Activated effector memory CD4-positive, alpha-beta T cell treated with anti-CD3 and anti-CD28 coated beads, Interleukin-2, amount 50 U/mL, for 16 hours (primary cell): ENCODE measurements around the gene CIITA.
"Not testable (repeated sequence)": the region's sequence is repeated elsewhere in the genome, so short reads cannot be mapped to it uniquely, and the experiment has no call there.

ENCODE experiments used
- DNase-seq: peaks from one replicate; pipeline ENCODE4 v3.0.0-alpha.2; 2020

Gene CIITA

DNA sequence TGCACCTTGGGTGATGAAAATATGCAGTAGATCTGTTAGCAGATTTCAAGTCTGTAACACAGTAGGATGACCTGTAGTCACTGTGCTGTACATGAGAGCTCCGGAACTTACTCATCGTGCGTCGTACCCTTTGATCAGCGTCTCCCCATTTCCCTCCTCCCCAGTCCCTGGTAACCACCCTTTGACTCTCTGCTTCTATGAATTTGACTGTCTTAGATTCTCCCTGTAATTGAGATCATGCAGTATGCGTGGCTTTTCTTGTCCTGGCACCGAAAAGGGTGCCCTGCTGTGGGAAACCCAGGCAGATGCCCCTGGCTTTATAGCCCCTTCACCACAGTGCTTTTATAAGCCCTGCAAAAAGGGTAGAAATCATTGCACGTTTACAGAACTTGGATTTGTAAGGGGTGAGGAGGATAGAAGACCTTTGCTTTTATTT lies 87.9 kb downstream of the CIITA start:
- DNase-seq, result peak; percentile 88

DNA sequence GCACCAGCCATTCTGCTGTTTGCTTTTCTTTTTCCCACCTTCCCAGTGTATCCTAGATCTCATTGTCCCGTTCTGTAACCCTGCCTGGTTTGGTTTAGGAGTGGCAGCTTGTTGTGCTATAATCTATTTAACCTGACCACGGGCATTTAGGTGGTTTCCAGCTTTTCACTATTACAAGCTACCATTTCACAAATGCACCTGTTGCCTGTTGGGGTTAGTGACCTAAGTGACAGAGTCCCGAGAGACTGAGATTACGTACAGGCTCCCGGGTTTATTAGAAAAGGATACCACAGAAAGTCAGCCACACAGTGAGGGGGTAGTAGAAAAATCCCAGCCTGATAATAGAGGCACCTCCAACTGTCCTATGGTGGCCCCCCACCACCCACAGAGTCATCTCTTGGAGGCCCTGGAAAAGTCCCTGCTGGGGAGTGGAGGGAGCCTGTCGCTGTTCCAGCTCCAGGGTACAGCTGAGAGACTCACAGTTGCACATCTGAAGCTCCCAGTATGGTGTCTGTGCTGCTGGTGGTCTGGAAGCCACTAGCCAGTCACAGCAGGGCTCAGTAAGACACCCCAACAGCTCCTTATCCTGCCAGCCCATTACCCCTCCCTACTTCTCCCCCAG lies 88.5 kb downstream of the CIITA start:
- DNase-seq, result peak; percentile 75

DNA sequence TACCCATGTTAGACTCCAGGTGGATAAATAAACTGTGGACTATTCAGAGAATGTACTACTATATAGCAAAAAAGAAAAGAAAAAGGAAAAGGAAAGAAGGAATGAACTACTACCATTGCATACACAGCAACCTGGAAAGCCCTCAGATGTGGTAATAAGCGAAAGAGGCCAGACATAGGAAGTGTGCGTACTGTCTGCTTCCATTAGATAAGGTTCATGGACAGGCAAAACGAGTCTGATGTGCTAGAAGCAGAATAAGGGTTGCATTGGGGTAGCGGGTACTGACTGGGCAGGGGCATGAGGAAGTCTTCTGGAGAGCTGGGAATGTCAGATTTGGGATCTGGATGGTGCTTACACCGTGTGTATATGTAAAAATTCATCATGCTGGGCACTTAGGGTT lies 89.1 kb downstream of the CIITA start:
- no peak for DNase-seq

DNA sequence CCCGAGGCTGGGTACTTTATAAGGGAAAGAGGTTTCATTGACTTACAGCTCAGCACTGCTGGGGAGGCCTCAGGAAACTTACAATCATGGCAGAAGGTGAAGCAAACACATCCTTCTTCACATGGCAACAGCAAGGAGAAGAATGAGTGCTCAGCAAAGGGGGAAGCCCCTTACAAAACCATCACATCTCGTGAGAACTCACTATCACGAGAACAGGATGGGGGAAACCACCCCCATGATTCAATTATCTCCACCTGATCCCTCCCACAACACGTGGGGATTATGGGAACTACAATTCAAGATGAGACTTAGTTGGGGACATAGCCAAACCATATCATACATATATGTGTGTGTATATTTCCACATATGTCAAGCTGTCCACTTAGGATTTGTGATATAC lies 89.6 kb downstream of the CIITA start:
- not testable (repeated sequence) for DNase-seq

DNA sequence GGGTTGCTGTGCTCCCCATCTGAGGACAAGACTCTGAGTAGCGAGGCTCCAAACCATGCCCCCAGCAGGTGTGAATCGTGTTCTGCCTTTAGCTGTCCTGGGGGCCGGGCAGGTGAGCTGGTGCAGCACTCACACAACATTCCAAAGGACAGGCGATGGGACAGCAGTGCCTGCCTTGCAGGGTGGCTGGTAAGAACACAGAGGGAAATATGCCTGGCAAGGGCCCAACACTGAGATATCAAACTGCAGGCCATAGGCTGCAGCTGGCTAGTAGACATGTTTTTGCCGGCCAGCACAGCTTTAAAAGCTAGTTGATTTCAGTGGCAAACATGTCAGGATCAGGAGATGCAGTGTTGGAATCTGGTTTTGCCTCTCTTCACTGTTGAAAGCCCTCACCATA lies 91.0 kb downstream of the CIITA start:
- DNase-seq, result no peak

DNA sequence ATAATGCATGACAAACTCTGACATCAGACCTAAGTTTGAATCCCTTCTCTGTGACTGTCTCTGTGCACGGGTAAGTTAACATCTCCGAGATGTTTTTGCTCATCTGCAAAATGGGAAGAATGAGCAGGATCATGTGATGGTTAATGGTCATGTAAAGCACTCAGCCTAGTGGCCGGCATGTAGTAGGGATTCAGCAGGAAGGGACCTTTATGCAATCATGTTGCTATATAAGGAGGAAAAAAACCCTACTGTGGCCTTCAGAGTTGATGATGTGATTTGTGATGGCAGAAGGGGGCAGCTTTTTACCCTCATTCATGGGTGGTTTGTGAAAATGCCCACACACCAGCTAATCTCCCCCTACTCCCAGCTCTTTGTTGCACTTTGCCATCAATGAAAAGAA lies 91.5 kb downstream of the CIITA start:
- no peak for DNase-seq

DNA sequence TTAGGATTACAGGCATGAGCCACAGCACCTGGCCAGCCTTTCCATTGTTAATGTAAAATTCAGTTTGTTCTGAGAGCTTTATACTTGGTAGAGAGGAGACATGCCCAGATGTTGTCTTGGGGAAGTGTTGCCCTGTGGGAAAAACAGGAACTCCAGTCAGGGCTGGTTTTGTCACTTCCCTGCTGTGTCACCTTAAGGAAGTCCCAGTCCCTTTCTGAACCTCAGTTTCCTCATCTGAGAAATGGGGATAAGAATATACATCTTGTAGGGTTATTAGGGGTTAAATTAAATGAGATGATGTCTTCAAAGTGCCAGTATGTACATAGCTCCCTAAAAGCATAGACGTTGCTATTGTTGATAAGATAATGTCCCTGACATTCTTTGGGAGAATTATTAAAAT lies 92.6 kb downstream of the CIITA start:
- no peak for DNase-seq

DNA sequence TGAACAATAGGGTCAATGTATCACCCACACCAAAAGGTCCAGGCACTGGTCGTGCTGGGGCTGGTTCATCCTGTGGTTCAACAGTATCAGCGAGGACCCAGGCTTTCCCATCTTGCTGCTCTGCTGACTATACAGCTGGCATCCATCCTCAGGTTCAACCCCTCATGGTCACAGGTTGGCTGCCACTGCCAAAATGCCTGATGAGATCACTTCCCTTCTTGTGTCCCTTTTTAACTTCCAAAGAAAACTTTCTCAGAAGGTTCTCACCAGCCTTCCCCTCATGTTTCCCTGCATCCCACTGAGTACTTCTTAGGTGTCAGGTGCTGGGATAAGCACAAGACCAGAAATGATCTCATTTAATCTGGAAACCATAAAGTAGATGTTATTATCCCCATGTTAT lies 93.1 kb downstream of the CIITA start:
- no peak for DNase-seq

DNA sequence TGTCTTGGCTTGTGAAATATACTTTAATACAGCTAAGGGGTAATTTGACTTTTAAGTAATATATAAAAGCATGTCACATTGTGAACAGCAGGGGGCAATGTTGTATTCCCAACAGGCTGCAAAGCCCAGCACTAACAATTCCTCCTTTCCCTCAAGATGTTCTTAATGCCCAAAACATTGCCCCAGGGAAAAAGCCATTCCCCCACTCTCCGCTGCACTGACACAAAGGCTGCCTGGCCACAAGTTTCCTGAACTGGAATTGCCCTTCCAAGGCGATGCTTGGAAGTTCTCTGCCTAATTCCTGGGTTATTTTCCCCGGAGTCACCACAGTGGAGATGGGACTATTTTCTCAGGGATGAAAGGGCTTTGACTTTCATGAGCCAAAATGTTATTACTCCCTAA lies 94.6 kb downstream of the CIITA start:
- no peak for DNase-seq

DNA sequence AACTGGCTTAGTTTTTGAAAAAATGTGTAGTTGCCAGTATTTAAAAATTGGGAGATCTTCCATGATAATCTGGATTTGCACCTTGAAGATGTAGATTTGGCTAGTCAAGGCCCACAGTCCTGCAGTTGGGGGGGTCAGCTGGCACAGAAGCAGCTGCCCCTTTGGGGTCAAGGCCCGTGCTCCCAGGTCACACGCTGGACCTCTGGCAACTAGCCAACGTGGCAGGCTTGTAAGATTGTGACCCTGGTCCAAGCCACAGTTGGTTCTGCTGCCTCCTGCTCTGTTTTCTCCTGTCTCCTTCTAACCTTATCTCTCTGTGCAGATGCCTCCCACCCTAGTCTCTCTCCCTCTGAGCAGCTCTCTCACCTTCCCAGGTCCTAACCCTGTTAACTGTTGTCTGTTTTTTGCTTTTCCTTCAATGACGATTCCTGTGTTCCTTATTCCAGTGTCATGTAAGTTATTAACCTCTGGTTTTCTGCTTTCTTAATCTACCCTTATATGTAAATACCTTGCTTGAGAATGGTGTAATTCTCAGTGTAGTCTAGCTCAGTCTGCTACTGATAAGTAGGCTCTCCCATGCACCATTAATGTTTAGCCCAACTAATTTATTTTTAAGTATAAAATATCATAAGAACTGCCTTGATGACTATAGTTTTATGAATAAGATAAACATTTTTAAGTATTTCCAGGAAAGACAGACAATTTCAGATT lies 95.3 kb downstream of the CIITA start:
- no peak for DNase-seq

DNA sequence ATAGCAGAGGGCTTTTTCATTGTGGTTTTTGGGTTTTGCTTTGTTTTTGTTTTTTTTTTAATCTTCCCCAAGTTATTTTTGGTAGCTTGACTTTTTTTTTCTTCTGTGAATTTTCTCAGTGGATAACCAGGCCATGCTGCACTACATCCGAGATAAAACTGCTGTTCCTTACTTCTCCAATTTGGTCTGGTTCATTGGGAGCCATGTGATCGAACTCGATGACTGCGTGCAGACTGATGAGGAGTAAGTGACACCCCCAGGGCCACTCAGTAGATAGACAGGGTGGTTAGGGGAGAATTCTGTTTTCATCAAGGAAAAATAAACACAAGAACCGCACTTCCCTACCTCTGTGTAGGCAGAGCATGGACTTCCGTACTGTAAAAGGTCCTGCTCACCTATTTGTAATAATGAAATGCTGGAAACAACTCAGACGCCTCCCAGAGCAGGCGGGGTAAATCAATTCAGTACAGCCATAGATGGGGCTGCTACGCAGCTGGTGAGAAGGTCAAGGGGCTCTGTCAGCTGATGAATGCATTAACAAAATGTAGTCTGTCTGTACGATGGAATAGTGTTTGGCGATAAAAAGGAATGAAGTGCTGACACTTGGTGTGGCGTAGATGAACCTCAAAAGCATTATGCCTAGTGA lies 95.9 kb downstream of the CIITA start:
- DNase-seq, result no peak

DNA sequence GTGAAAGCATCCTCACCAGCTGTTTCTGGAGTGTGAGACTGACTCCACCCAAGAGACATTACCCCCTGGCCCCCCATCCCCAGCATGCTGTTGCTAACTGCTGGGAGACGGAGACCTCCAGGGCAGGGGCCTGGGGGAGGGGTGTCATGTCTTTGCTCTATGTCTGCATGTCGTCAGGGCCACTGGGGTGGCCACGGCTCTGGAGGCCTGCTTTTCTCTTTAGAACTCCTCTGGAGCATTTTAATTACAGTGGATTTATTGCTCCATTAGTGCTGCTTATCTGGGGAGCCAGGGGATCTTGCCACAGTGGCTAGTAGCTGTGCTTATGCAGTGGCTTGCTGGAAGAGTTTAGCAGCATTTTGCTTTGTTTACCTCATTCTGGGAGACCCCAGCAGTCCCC lies 99.6 kb downstream of the CIITA start:
- no peak for DNase-seq

DNA sequence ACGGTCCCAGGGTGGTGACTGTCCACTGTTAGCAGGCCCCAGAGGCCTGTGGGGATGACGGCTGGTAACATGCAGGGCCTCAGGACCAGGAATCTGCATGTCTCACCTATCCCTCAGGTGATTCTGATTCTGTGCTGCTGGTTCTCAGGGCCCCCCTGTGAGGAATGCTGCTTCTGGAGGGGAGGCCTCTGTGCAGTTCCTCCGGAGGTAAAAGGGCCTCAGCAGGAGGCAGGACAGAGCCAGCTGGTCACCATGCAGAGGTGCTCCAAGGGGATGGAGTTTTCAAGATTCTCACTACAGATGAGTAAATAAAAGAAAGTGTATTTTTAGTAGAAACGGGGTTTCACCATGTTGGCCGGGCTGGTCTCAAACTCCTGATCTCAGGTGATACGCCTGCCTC lies 101.1 kb downstream of the CIITA start:
- no peak for DNase-seq

DNA sequence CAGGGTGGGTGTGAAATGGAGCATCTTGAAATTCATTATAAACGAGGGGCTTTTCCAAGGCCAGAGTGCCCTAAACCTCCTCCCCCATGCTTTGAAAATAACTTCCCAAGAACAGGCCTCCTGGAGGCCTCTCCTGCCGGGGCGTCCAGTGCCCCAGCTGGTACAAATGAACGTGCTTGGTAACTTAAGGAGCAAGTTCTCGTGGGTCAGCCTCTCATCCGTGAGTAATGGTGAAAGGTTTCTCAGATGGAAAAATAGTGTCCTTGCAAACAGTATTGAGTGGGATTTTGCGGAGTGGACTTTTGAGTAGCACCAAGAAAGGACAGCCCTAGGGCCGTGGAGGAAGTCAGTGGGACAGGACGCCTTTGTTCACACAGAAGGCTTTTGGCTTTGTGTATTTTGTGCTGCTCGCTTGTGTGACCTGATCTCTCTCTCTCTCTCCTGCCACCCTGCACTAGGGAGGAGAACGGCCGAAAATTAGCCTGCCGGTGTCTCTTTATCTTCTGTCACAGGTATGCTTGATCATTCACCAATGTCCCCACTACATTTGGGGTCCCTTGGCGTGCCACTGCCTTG lies 102.0 kb downstream of the CIITA start:
- DNase-seq, result no peak

DNA sequence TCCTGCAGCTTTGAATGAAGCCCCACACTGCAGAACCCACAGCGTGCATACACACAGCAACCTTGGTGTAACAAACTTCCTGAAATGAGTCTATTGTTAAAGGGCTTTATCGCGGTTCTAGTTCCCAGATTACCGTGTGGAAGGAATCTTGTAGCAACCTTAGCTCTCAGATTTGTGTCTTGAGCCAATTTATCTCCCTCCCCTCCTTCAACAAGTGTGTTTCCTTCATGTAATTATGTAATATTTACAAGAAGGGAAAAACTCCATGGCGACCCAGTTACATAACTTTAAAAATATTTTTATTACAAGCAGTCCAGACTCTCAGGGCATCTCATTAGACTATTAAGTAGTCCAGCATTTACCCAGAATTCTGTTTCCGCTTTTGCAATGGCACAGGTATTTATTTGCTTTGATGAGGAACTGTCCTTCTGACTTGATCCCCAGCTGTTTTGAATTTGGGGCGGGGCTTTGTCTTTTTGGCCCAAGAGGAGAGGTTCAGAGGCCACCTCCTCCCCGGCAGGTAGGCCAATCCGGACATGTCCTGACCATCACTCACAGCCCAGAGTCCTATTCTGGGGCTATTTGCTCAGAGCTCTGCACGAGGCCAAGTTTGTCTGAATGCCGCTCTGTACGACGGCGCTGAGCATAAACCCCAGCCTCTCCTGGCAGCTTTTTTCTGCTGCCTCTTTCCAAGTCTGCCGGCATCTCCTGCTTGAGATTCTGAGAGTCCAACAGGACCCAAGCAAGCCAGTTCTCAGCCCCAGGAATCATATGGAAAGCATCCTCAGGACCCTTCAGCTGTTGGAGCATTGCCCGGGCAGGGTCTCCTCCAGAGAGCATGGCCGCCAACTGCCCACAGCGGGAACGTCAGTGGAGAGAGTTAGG lies 103.0 kb downstream of the CIITA start:
- no peak for DNase-seq

DNA sequence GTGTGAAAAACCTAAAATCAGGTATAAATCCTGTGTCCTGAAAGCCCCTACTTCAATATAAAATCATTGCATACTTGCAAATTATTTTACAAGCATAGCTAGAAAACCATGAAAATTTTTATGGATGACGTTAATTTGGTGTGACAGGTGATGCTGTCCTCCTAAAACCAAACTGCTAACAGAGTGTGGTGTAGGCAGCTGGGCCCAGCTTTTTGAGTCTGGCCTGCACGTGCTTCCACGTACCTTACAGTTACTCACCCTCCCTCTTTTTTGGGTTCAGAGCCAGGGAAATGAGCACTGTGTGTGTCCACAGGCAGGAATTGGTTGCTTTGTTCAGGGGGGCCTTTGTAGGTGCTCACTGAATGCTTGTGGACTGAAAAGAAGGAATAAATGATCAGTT lies 103.8 kb downstream of the CIITA start:
- DNase-seq, result no peak

DNA sequence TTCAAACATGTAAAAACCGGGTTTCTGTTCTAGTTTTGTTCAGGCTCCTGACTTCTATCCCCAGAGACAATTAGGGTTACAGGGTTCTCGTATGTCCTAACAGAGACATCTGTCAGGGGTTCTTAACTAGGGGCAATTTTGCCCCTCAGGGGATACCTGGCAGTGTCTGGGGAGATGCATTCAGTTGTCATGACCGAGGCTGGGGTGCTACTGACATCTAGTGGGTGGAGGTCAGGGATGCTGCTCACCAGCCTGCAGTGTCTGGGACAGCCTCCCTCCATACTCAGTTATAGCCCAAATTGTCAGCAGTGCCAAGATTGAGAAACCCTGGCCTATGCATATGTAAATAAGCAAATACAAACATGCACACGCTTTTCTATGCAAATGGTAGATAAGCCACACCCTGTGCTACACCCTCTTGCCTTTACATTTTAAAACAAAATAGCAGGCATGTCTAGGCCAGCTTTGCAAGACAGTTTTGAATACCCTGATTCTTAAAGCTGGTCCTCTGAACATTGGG lies 104.8 kb downstream of the CIITA start:
- DNase-seq, result peak; percentile 76

DNA sequence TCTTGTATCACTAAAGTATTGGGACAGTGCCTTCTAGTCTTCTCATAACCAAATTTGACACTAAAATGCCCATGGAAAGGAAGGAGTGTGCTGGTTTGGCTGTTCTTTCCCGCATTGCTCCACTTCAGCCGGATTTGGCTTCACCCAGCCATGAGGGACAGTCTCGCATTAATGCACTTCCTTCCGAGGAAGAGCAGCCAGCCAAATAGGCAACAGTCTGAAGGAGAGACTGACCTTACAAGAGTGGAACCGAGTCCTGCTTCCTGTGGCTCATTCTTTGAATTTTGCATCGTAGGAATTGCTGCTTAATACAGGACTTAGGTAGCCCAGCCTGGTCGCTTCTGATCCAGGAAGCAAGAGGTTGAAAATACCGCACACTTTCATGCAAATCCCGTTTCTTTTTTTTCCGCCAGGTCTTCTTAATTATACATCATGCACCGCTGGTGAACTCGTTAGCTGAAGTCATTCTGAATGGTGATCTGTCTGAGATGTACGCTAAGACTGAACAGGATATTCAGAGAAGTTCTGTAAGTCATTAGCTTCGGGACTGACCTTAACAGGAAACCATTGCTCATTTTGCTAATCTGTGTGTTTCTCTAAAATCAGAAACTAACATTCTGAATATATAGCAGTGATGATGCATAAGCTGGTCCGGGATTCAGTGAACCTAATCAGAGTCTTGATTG lies 105.6 kb downstream of the CIITA start:
- no peak for DNase-seq

DNA sequence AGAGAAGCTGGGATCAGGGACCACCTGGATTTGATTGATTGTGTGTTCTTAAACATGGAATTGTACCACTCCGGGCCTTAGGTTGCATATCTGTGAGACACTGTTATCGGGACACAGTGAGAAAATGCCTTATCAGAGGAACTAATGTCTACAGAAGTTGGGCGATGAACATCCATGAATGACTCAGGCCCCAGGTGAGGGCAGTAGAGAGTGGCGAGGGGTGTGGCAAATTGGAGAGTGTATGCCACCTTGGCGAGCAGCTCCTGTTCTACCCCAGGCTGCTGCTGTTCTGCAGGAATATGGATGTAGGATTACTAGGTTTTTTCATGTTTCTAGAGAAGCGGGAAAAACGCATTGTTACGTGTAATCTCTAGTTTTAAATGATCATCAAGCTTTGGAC lies 106.2 kb downstream of the CIITA start:
- DNase-seq, result peak; percentile 69

DNA sequence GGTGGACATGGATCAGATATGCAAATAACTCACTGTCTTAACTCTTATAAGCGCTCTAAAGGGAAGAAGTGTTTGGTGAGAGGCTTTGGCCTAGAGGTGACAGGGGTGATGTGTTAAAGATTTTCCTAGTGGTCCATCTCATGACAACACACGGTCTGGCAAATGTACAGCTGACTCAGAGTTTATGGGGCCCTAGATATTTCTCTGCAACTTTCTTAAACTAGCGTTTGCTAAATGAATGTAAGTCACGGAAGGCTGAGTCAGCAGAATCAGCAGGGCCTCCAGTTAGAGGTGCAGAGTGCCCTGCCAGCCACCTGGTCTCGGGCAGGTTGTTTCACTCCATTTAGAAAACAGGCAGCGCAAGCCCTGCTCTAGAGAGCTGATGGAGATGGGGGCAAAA lies 107.5 kb downstream of the CIITA start:
- DNase-seq, result no peak
